Measurements from ENCODE around the gene IGSF9B.

Gene IGSF9B

DNA sequence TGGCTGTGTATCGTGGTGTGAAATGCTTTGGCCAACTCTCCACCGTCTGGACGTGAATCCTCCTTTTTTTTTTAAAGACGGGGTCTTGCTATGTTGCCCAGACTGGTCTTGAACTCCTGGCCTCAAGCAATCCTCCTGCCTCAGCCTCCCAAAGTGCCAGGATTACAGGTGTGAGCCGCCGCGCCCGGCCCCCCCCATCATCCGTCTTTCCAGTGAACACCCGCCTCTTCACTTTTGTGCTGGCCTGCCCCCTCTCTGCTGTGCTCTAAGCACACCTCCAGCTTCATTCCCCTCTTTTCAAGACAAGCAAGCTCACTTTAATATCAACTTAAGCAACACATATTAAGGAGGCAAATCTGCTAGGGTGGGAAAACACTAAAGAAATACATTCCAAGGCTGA lies 35.3 kb downstream of the IGSF9B start:
- DNase-seq (ENCODE audit: low read depth in 4 of 4, low spot score in 1 of 4) = no peak

GRCh38 chr11:133921026-133921425 lies 35.7 kb downstream of the IGSF9B start:
- DNase-seq (ENCODE audit: low read depth in 4 of 4, low spot score in 1 of 4) = no peak

DNA sequence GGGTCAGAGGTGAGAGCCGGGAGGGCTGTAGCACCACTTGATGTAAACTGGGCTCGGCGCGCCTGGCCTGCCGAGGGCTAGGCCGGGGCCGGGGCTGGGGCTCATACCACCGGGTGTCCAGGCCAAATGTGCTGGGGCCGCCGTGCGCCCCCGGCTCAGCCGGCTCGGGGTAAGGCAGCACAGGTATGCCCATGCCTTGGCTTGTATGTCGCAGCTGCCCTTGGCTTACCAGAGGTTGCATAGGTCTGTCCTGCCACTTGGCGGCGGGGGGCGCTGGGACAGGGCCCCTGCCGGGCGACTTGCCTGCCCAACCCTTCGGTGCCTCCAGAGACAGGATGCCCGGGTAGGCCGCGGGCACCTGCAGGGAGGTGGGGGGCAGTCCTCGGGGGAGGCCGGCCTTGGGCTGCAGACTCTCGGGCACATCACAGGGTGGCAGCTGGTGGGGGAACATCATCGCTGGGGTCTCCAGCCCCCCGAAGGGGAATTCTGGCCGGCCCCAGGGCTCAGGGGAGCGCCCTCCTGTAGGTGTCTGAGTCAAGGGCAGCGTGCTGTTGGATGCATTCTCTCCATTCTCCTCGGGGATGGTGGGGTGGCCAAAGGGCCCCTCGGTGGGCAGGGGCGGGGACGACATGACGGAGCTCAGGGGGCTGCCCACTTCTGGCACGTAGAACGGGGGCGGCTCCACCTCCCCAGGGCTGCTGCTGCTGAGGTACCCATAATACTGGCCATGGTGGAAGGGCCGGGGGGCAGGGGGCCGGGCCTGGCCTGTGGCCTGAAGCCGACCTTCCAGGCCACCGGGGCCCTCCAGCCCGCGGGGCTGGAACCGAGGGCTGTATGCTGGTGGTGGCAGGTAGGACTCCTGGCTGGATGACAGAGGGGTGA lies 36.4 kb downstream of the IGSF9B start:
- DNase-seq (ENCODE audit: low read depth in 4 of 4, low spot score in 1 of 4) = no peak

GRCh38 chr11:133919330-133920108 lies 37.2 kb downstream of the IGSF9B start:
- DNase-seq (ENCODE audit: low read depth in 4 of 4, low spot score in 1 of 4) = no peak

GRCh38 chr11:133918608-133919260 lies 38.0 kb downstream of the IGSF9B start:
- no peak for DNase-seq (ENCODE audit: low read depth in 4 of 4, low spot score in 1 of 4)

GRCh38 chr11:133917921-133918607 lies 38.7 kb downstream of the IGSF9B start:
- no peak for DNase-seq (ENCODE audit: low read depth in 4 of 4, low spot score in 1 of 4)

DNA sequence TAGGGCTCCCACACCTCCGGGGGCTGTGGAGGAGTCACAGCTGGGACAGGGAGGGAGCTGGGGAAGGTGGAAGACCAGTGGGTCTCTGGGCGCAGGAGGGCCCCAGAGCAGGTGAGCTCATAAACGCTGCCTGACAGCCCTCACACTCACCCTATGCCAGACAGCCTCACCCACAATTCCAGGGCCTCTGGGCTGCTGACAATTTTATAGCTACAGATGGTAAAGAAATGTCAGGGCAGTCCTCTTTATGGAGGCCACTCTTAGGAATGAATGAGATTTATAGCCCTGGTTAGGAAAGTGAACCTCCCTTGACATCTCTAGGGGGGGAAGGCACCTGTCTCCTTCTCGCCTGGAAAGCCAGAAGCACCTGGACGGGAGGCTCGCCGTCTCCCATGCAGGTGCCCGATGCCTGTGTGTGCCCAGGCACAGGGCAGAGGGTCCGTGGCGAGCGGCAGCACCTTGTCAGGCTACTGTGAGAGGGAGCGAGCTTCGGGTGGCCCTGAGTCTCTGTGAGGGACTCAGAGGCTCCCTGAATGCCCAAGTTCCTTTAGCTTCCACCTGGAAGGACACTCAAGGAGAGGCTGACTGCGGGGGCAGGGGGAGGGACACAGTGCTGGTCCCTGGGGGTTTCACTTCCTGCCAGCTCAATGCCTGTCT lies 39.9 kb downstream of the IGSF9B start:
- no peak for DNase-seq (ENCODE audit: low read depth in 4 of 4, low spot score in 1 of 4)

DNA sequence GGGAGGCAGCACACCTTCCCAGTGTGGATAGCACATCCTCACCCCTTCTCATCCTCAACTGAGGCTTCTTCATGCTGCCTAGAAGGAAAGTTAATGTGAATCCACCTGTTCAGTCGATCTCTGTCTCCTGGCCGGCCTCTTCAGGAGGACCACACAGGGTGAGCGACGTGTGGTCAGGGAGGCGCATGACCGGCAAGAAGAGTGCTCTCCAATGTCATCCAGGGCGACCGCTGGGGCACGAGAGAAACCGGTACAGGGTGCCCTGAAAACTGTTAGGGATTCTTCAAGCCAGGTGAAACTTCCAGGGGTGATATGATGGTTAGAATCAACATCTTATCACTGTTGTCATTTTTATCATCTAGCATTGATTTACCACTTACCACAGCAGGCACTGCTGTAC lies 43.0 kb downstream of the IGSF9B start:
- DNase-seq (ENCODE audit: low read depth in 4 of 4, low spot score in 1 of 4) = no peak

GRCh38 chr11:133911171-133911570 lies 45.6 kb downstream of the IGSF9B start:
- no peak for DNase-seq (ENCODE audit: low read depth in 4 of 4, low spot score in 1 of 4)

DNA sequence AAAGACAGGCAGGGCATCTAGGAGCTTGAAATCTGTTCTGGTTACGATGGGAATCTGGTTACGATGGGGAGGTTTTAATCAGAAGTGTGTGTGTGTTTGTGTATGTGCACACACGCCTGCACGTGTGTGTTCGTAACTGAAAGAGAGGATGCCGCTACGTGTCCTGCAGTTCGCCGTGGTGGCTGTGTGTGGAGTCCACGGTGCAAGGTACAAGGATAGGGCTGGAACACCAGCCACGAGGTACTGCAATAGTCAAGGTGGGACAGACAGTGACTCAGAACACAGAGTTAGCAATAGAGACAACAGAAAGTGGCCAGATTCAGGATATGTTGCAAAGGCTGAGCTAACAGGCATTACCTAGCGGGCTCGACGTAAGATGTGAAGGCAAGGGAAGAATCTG lies 46.7 kb downstream of the IGSF9B start:
- no peak for DNase-seq (ENCODE audit: low read depth in 4 of 4, low spot score in 1 of 4)

DNA sequence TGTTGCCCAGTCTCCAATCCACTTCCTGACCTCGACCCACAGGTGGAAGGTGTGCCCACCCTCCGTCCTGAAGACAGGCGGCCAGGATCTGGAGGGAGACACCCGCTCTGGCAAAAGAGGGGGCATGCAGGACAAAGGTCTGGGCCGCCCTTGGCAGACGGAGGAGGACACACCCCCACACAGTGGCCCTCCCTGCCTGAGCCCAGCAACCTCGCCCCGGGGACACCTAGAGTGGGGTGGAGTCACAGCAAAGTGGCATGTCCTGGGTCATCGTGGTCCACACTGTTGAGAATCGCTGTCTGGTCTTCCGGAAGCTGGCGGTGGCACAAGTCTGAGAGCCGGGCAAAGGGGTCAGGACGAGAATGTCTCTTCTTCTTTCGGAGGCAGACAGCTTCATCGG lies 47.9 kb downstream of the IGSF9B start:
- no peak for DNase-seq (ENCODE audit: low read depth in 4 of 4, low spot score in 1 of 4)

DNA sequence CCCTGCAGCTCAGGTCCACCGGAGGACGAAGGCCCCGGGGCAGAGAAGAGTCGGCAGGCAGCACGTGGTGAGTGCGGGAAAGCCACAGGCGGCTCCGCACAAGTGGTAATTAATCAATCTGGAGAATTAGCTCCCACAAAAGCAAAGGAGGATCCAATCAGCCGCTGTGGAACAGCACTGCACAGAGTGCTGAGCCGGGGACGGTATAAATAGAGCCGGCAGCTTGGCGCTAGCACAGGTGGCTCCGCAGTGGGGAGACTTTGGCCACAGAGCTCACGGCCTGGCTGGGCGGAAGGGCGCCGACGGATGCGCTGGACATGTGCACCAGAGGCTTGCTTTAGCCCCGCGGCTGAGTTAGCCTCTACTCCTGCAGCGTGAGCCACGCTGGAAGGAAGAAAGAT lies 48.9 kb downstream of the IGSF9B start:
- no peak for DNase-seq (ENCODE audit: low read depth in 4 of 4, low spot score in 1 of 4)

GRCh38 chr11:133907216-133907615 lies 49.6 kb downstream of the IGSF9B start:
- no peak for DNase-seq (ENCODE audit: low read depth in 4 of 4, low spot score in 1 of 4)

GRCh38 chr11:133906746-133907145 lies 50.0 kb downstream of the IGSF9B start:
- DNase-seq (ENCODE audit: low read depth in 4 of 4, low spot score in 1 of 4) = no peak

GRCh38 chr11:133906241-133906640 lies 50.5 kb downstream of the IGSF9B start:
- no peak for DNase-seq (ENCODE audit: low read depth in 4 of 4, low spot score in 1 of 4)

- no peak for DNase-seq (ENCODE audit: low read depth in 4 of 4, low spot score in 1 of 4)
Measured at GRCh38 chr11:133905677-133906156, 51.1 kb downstream of the IGSF9B start.

- no peak for DNase-seq (ENCODE audit: low read depth in 4 of 4, low spot score in 1 of 4)
Measured at GRCh38 chr11:133904818-133905515, 51.8 kb downstream of the IGSF9B start.

DNA sequence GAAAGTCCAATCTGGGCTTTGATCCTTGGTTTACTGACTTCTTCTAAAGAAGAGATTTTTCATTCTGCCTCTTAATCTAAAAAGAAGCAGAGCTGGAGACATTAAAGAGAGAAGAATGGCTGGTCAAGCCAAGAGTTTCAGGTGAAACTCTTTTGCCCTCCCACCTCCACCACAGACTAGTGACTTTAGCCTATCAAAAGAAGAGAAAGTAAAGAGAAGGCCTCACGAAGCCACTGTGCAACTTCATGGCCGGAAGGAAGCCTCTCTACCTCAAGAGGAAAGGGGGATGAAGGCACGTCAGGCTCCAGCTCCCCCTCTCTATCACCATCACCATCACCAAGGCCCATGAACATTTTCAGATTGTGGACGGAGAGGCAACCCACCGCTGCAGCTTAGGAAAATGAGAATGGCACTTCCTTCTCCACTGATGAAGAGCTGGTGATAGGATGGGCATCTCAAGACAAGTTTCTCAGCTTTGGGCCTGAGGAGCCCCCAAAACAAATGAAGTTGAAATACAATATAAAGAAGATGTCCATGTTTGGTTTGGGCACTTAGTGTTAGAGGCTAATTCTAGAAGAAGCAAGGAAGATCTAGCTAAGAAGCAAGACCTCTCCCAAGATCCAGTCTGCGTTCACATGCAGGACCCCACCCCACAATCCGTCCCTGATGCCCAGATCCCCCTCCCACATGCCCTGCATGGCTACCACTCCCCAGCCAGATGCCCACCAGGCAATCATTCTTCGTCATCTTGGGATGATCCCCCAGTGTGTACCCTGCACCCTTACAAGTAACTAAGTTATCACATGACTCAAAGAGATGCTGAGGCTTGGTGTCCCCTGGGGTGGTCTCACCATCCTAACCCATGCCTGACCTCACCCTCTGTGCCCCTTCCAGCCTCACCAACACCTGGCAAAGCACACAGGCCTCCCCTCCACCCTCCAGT lies 52.6 kb downstream of the IGSF9B start:
- DNase-seq (ENCODE audit: low read depth in 4 of 4, low spot score in 1 of 4) = no peak

DNA sequence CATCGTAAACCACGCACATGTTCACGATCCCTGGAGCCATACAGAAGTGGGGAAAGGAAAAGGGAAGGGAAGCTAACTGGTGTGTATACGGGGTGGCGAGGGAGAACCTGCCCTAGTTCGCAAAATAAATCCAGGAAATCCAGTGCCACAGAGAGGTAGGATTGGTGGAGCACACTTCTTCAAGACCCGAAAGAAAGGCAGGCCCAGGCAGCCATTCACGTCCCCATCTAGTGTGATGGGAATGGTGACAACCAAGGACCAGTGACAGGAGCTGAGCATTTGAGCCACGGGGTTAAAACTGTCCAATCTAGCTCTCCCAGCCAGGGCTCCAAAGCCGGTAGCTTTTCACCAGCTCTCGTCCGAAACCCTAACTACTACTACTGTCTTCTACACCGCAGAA lies 53.7 kb downstream of the IGSF9B start:
- no peak for DNase-seq (ENCODE audit: low read depth in 4 of 4, low spot score in 1 of 4)
